Kidney epithelial cell (primary cell): ENCODE measurements around the gene SLC15A4. TPM values are rescaled to one million over a fixed set of nuclear protein-coding genes. Genes with fewer than 3 reads are reported as not detected.

Experiments
- DNase-seq: peaks from one replicate; pipeline ENCODE4 v3.0.0-alpha.2; 2010; ENCODE audit warnings: low read depth
- H3K27me3 ChIP-seq: 2 replicates; pipeline ENCODE4 v1.6.0; 2011; ENCODE audit warnings: low read length; ENCODE audit not compliant: control insufficient read depth, insufficient read depth
- H3K36me3 ChIP-seq: 2 replicates; pipeline ENCODE4 v1.5.1; 2011; ENCODE audit warnings: low read length; ENCODE audit not compliant: control insufficient read depth, insufficient read depth
- H3K4me3 ChIP-seq: 2 replicates; pipeline ENCODE4 v1.5.1; 2011; ENCODE audit warnings: low read depth, mild to moderate bottlenecking, control low read depth, low read length
- CTCF ChIP-seq: IDR thresholded peaks from 2 replicates; pipeline ENCODE4 v1.5.1; 2011; ENCODE audit warnings: mild to moderate bottlenecking, moderate library complexity, low read length, control low read depth, inconsistent platforms; ENCODE audit not compliant: insufficient read depth, poor library complexity, severe bottlenecking
- total RNA-seq: library from RNA; depleted of rRNA; stranded (reverse); fragments of >200 nt; gene quantifications from 2 replicates; pipeline ENCODE4 v1.2.3, GENCODE V29; 2015

SLC15A4 gene
- total RNA-seq, 1 donor from 2014 or later, result 108 TPM

GRCh38 chr12:128813392-128813791 lies 10.4 kb downstream of the SLC15A4 start:
- Histone ChIP-seq H3K4me3 (no peak overlapping the region), H3K27me3 (no peaks in the 10 kb centered on the region), H3K36me3 (peaks cover 7% of the 10 kb centered on the region)
- TF ChIP-seq CTCF, result no peak
- DNase-seq, result no peak

DNA sequence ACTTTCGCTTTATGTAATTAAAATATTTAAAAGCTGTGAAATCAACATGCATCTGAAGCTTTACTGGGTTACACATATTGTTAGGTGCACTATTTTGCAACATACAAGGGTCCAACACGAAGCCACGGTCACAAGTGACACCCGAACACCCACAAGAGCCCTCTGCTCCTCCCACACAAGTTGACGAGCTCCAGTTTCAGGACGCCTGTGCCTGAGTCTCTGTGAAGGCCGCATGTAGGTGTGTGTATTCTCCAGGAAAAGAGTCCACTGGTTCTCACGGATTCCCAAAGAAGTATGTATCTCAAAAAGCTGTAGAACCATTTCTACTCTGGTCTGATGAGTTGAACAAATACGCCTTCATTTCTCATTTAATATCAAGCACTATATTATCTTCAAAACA lies 12.0 kb downstream of the SLC15A4 start:
- no peak for DNase-seq
- TF ChIP-seq CTCF, result no peak
- H3K4me3 ChIP-seq, result no peak overlapping the region
- peaks cover 8% of the 10 kb centered on the region for H3K36me3 ChIP-seq
- H3K27me3 ChIP-seq, result no peaks in the 10 kb centered on the region

DNA sequence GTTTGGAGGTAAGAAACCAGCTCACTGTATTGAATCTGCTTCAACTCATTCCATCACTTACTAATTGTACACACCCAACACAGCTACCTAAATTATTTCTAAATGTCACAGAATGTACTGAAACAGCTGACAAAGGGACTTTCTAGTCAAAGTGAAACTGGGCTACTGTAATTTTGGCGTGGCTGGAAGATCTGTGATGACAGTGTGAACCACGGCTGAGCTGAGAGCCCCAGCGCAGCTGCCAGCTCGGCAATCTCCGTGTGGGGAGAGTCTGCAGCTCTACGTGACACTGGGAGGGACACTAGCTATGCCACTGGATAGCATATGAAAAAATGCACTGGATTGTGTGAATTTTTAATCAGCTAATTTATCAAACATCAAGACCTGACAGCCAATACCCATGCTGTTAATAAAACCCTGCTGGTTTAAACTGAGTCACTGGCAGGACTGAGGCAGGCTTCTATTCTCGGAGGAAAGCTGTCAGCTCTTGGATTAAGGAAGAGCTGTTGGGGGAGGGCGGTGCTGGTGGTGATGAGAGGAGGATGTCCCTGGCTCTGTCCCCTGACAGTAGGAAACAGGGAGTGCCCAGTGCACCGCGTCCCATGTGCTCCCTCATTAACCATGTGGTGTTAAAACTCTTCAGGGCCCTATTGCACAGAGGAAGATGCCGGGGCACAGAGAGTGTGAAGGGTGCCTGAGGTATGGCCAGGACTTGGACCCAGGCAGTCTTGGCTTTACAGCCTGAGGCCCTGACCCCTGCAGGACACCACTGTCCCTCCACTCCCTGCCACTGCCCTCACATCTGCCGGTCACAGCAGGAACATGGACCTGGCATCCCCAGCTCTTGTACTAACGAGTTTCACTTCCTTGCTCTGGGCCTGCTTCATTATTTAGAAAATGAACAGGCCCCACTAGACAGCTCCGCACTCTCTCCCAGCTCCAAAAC lies 13.3 kb downstream of the SLC15A4 start:
- DNase-seq, result no peak
- no peaks in the 10 kb centered on the region for H3K27me3 ChIP-seq
- no peak overlapping the region for H3K4me3 ChIP-seq
- no peak for TF ChIP-seq CTCF
- H3K36me3 ChIP-seq, result peaks cover 8% of the 10 kb centered on the region

DNA sequence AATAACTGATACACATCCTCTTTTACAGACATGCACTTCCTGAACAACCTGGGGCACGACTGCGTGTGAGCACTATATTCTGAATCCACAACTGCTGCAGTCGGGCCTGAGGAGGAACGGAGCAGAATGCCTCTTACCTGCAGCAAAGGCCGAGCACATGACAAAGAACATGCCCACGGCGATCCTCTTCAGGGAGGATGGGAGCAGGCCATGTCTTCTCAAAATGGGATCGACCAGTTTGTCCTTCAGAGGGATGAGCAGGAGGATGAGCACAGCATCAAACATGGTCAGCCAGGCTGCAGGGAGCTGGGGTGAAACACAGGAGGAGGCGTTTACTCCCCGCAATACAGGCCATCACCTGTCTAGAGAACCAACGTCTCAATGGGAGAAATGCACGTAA lies 15.1 kb downstream of the SLC15A4 start:
- H3K4me3 ChIP-seq, result no peak overlapping the region
- no peak for TF ChIP-seq CTCF
- H3K36me3 ChIP-seq, result peaks cover 6% of the 10 kb centered on the region
- DNase-seq, result no peak
- H3K27me3 ChIP-seq, result no peaks in the 10 kb centered on the region

DNA sequence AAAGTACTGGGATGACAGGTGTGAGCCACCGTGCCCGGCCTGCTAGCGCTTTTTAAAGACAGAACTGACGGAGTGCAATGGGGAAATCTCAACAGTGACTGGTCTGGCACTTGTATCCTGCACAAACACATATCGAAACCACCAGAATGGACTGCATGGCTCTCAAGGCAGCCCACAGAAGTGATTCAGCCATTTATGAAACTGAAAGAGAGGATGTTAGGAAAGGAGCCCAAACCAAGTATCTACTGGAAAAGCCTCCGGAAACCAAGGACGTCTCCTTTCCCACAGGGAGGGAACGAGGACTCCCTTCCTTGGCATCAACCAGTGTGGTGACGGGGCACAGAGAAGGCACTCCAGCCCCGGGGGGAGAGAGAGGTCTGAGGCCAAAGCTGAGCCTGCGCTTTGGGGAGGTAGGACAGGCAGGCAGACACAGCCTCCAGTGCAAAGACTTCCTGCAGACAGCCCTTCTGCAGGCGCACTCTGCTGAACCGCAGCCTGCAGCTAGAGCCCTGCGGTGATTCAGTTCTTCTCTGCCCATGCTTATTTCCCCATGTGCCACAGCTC lies 16.5 kb downstream of the SLC15A4 start:
- Histone ChIP-seq H3K36me3 (peaks cover 4% of the 10 kb centered on the region), H3K27me3 (no peaks in the 10 kb centered on the region), H3K4me3 (no peak overlapping the region)
- no peak for DNase-seq
- no peak for TF ChIP-seq CTCF
